Neural crest cell (in vitro differentiated cells): Measurements from ENCODE around the gene ZNF487. TPM values are rescaled to one million over a fixed set of nuclear protein-coding genes. Genes with fewer than 3 reads are reported as not detected.
"Not testable (repeated sequence)": the region's sequence is repeated elsewhere in the genome, so short reads cannot be mapped to it uniquely, and the experiment has no call there.

Experiments used
- DNase-seq: peaks from one replicate; pipeline ENCODE4 v3.0.0; 2021; ENCODE audit warnings: low read depth, mixed read lengths, low spot score
- H3K27ac Mint-ChIP-seq: one replicate; pipeline ENCODE4 v1.8.0; 2021; ENCODE audit warnings: mild to moderate bottlenecking, mixed read lengths; ENCODE audit not compliant: unreplicated experiment
- H3K27me3 Mint-ChIP-seq: 2 replicates; pipeline ENCODE4 v1.8.0; 2021; ENCODE audit warnings: low read depth, mild to moderate bottlenecking, mixed read lengths
- H3K36me3 Mint-ChIP-seq: 2 replicates; pipeline ENCODE4 v1.8.0; 2021; ENCODE audit warnings: low read depth, mild to moderate bottlenecking, mixed read lengths
- H3K4me1 Mint-ChIP-seq: 2 replicates; pipeline ENCODE4 v1.8.0; 2021; ENCODE audit warnings: mixed read lengths
- H3K4me3 Mint-ChIP-seq: one replicate; pipeline ENCODE4 v1.8.0; 2021; ENCODE audit warnings: mild to moderate bottlenecking, mixed read lengths
- H3K9me3 Mint-ChIP-seq: 2 replicates; pipeline ENCODE4 v1.8.0; 2021; ENCODE audit warnings: mixed read lengths
- total RNA-seq: library from RNA; stranded (reverse); gene quantifications from 2 replicates; pipeline ENCODE4 v1.2.1, GENCODE V29; 2021
- TF ChIP-seq, protein P1 (sequence below): fragments of 200-600 bp; sonication (generic); conservative IDR thresholded peaks from 2 replicates; pipeline ENCODE4 v1.5.0; 2021; ENCODE audit warnings: antibody characterized with exemption, mild to moderate bottlenecking

ZNF487 gene
- total RNA-seq, 1 donor from 2014 or later: 4.3 TPM

GRCh38 chr10:43391496-43391895, 45.4 kb upstream of the ZNF487 start:
- Mint-ChIP-seq H3K4me3 (no peak overlapping the region), H3K27me3 (peaks cover 3% of the 10 kb centered on the region), H3K9me3 (no peaks in the 10 kb centered on the region), H3K36me3 (peaks cover 37% of the 10 kb centered on the region), H3K4me1 (peaks cover 45% of the 10 kb centered on the region), H3K27ac (peak overlapping the region; percentile 19)
- TF ChIP-seq, protein P1, sequence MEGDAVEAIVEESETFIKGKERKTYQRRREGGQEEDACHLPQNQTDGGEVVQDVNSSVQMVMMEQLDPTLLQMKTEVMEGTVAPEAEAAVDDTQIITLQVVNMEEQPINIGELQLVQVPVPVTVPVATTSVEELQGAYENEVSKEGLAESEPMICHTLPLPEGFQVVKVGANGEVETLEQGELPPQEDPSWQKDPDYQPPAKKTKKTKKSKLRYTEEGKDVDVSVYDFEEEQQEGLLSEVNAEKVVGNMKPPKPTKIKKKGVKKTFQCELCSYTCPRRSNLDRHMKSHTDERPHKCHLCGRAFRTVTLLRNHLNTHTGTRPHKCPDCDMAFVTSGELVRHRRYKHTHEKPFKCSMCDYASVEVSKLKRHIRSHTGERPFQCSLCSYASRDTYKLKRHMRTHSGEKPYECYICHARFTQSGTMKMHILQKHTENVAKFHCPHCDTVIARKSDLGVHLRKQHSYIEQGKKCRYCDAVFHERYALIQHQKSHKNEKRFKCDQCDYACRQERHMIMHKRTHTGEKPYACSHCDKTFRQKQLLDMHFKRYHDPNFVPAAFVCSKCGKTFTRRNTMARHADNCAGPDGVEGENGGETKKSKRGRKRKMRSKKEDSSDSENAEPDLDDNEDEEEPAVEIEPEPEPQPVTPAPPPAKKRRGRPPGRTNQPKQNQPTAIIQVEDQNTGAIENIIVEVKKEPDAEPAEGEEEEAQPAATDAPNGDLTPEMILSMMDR: no peak
- no peak for DNase-seq

DNA sequence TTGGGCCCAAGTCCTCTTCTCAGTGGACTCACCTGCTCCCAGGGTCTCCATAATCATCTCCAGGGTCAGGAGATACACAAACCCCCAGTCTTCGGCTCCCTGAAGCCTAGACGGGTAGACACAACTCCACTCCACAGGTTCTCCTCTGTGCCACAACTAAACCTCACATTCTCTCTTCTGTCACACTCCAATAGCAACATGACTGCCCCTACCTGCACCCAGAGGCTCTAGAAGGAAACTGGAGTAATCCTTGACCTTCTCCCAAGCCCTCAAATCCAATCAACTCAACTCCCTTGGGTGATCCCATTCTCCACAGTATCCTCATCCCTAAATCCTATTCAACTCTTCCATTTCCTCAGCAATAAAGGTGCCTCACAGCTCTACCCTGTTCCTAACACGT, 44.2 kb upstream of the ZNF487 start:
- no peak for DNase-seq
- Mint-ChIP-seq H3K9me3 (no peaks in the 10 kb centered on the region), H3K27me3 (peaks cover 3% of the 10 kb centered on the region), H3K27ac (peak overlapping the region; percentile 64), H3K4me3 (peak overlapping the region; percentile 8), H3K4me1 (peaks cover 52% of the 10 kb centered on the region), H3K36me3 (peaks cover 29% of the 10 kb centered on the region)
- TF ChIP-seq, protein P1: no peak

DNA sequence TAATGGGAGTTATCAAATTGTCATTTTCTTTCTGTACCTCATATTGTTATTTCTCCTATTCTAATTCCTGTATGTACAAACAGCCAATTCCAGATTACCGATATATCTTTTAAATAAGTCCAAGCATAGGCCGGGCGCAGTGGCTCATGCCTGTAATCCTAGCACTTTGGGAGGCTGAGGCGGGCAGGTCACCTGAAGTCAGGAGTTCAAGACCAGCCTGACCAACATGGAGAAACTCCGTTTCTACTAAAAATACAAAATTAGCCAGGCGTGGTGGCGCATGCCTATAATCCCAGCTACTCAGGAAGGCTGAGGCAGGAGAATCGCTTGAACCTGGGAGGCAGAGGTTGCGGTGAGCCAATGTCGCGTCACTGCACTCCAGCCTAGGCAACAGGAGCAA, 43.7 kb upstream of the ZNF487 start:
- not testable (repeated sequence) for H3K27me3 Mint-ChIP-seq, H3K27ac Mint-ChIP-seq, H3K9me3 Mint-ChIP-seq, DNase-seq
- peaks cover 56% of the 10 kb centered on the region for H3K4me1 Mint-ChIP-seq
- H3K36me3 Mint-ChIP-seq: peaks cover 29% of the 10 kb centered on the region
- peak overlapping the region; percentile 8 for H3K4me3 Mint-ChIP-seq

DNA sequence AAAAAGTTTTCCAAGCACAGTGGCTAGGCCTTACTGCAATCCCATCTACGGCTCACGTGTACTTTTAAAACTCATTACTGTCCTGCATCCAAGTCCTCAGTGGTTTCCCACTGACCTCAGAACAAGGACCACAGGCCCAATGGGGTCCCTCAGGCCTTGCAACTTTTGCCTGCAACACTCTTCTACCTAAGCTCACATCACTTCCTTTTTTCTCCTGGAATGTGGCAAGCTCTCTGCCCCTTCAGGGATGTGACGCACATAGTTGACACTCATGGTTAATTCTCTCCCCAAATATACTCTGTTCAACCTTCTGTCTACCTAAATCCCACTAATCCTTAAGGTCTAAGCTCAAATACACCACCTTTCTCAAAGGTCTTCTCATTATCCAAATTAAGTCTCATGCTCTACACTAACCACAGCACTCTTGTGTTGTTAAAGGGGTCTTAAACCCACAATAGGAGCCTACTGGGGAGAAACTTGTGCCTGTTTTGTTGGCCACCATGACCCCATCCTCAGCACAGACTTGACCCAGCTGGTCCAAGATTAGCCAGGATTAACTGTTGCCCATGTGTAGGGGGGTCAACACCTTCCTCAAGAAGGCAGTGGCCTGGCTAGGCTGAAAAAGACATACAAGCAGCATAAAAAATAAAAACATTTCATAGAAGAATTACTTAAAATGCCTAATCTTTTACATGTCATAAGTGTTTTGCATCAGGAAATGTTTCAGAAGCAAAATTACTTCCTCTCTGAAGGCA, 43.1 kb upstream of the ZNF487 start:
- H3K4me3 Mint-ChIP-seq: no peak overlapping the region
- peaks cover 3% of the 10 kb centered on the region for H3K27me3 Mint-ChIP-seq
- H3K4me1 Mint-ChIP-seq: peaks cover 60% of the 10 kb centered on the region
- H3K9me3 Mint-ChIP-seq: no peaks in the 10 kb centered on the region
- no peak overlapping the region for H3K27ac Mint-ChIP-seq
- DNase-seq: no peak
- TF ChIP-seq, protein P1: no peak
- H3K36me3 Mint-ChIP-seq: peaks cover 29% of the 10 kb centered on the region

- no peak for DNase-seq
- TF ChIP-seq, protein P1: no peak
- H3K27ac Mint-ChIP-seq: no peak overlapping the region
- peaks cover 64% of the 10 kb centered on the region for H3K4me1 Mint-ChIP-seq
- peaks cover 3% of the 10 kb centered on the region for H3K27me3 Mint-ChIP-seq
- no peaks in the 10 kb centered on the region for H3K9me3 Mint-ChIP-seq
- peak overlapping the region; percentile 96 for H3K4me3 Mint-ChIP-seq
- peaks cover 29% of the 10 kb centered on the region for H3K36me3 Mint-ChIP-seq
Observed at GRCh38 chr10:43394868-43395267, 42.0 kb upstream of the ZNF487 start.

DNA sequence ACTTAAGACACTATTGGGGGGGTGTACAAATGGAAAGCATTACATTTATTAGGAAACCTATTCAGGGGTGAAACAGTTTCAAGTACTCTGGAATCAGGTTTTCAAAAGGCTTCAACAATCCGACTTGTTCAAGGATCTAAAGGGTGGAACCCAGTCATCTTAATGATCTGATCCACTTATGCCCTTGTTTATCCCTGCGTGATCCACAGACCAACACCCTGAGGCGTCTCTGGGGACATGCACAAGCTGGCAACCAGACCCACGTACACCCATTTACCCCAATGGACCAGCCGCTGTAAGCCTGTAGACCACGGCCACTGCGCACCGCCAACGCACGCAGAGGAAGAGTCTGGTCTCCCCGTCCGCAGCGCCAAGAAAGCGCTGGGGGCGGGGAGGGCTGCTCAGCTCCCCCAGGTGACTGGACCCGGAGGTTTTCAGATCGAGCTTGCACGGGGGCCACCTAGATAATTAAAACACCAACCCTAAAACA, 41.3 kb upstream of the ZNF487 start:
- TF ChIP-seq, protein P1: no peak
- H3K4me3 Mint-ChIP-seq: peak overlapping the region; percentile 96
- DNase-seq: no peak
- H3K9me3 Mint-ChIP-seq: no peaks in the 10 kb centered on the region
- peaks cover 24% of the 10 kb centered on the region for H3K36me3 Mint-ChIP-seq
- H3K27ac Mint-ChIP-seq: peak overlapping the region; percentile 98
- H3K27me3 Mint-ChIP-seq: peaks cover 3% of the 10 kb centered on the region
- H3K4me1 Mint-ChIP-seq: peaks cover 64% of the 10 kb centered on the region
